Measurements from ENCODE around the gene GJB6.
A peak's percentile ranks its signal among the peaks of the same experiment; 100 is the strongest.

GJB6 gene

DNA sequence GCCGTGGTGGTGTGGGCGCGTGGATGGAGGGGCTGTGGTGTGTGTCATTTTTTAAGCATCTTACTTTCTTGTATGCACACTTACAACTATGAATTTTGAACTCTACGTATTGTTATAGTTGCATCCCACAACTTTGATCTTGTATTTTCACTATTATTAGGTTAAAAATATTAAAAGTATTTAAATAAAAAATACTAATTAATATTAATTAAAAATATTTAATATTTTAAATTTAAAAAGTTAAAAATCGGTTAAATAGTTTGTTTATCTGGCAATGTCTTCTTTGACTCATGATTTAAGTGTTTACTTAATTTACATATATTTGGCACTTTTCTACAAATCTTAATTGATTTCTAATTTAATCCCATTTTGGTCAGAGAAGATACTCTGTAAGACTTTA is 17.8 kb upstream of the GJB6 start:
- Histone ChIP-seq H3K4me3 (ENCODE audit: low read depth, low read length) (no peak overlapping the region), H3K9me3 (ENCODE audit: insufficient read depth, low read depth, low read length) (no peaks in the 10 kb centered on the region), H2BK5ac (ENCODE audit: low read depth, low read length, poor library complexity) (no peak overlapping the region), H3K9ac (ENCODE audit: low read length) (no peak overlapping the region), H3K4ac (ENCODE audit: low read depth, low read length) (no peak overlapping the region), H2BK120ac (ENCODE audit: insufficient read depth, low read length, poor library complexity) (no peak overlapping the region), H3K79me2 (ENCODE audit: control insufficient read depth, insufficient read depth, low read length, poor library complexity) (no peaks in the 10 kb centered on the region), H3K18ac (ENCODE audit: low read length) (no peak overlapping the region), H2AFZ (ENCODE audit: insufficient read depth, low read length, poor library complexity) (no peak overlapping the region), H4K8ac (ENCODE audit: low read depth, low read length) (no peak overlapping the region), H3K14ac (ENCODE audit: low read length) (no peak overlapping the region), H3K23ac (ENCODE audit: low read length) (no peak overlapping the region), H3K27me3 (ENCODE audit: insufficient read depth, low read length) (no peaks in the 10 kb centered on the region), H3K36me3 (ENCODE audit: control insufficient read depth in 1 of 2, insufficient read depth in 2 of 2, low read length in 2 of 2) (no peaks in the 10 kb centered on the region), H2AK5ac (ENCODE audit: low read length) (no peak overlapping the region), H4K91ac (ENCODE audit: low read depth, low read length) (no peak overlapping the region), H2BK12ac (ENCODE audit: low read length) (no peak overlapping the region), H3K4me2 (ENCODE audit: low read length) (no peak overlapping the region), H3K4me1 (ENCODE audit: control insufficient read depth in 1 of 2, insufficient read depth in 2 of 2, low read length in 2 of 2) (no peaks in the 10 kb centered on the region), H3K79me1 (ENCODE audit: low read length) (no peaks in the 10 kb centered on the region), H4K12ac (ENCODE audit: low read depth, low read length) (no peak overlapping the region), H3K27ac (ENCODE audit: low read depth, low read length) (no peak overlapping the region)
- no peak for DNase-seq
- WGBS (ENCODE audit: extremely low coverage, insufficient coverage, insufficient read length): no CpG with 5 or more reads among the region's 5 CpGs

- no peak overlapping the region for H4K91ac ChIP-seq (ENCODE audit: low read depth, low read length)
- H4K12ac ChIP-seq (ENCODE audit: low read depth, low read length): no peak overlapping the region
- no peak overlapping the region for H2BK5ac ChIP-seq (ENCODE audit: low read depth, low read length, poor library complexity)
- no peak overlapping the region for H3K4ac ChIP-seq (ENCODE audit: low read depth, low read length)
- H2BK12ac ChIP-seq (ENCODE audit: low read length): no peak overlapping the region
- DNase-seq: peak in 1 of 2 donors; percentile 11
- no peak overlapping the region for H3K4me2 ChIP-seq (ENCODE audit: low read length)
- H3K79me1 ChIP-seq (ENCODE audit: low read length): no peaks in the 10 kb centered on the region
- H3K9me3 ChIP-seq (ENCODE audit: insufficient read depth, low read depth, low read length): peaks cover 3% of the 10 kb centered on the region
- no peak overlapping the region for H3K9ac ChIP-seq (ENCODE audit: low read length)
- no peaks in the 10 kb centered on the region for H3K79me2 ChIP-seq (ENCODE audit: control insufficient read depth, insufficient read depth, low read length, poor library complexity)
- H2AFZ ChIP-seq (ENCODE audit: insufficient read depth, low read length, poor library complexity): no peak overlapping the region
- H2BK120ac ChIP-seq (ENCODE audit: insufficient read depth, low read length, poor library complexity): no peak overlapping the region
- no peaks in the 10 kb centered on the region for H3K4me1 ChIP-seq (ENCODE audit: control insufficient read depth in 1 of 2, insufficient read depth in 2 of 2, low read length in 2 of 2)
- no peak overlapping the region for H3K23ac ChIP-seq (ENCODE audit: low read length)
- H3K18ac ChIP-seq (ENCODE audit: low read length): no peak overlapping the region
- no peaks in the 10 kb centered on the region for H3K36me3 ChIP-seq (ENCODE audit: control insufficient read depth in 1 of 2, insufficient read depth in 2 of 2, low read length in 2 of 2)
- no peak overlapping the region for H3K27ac ChIP-seq (ENCODE audit: low read depth, low read length)
- H3K4me3 ChIP-seq (ENCODE audit: low read depth, low read length): no peak overlapping the region
- no peak overlapping the region for H2AK5ac ChIP-seq (ENCODE audit: low read length)
- H3K14ac ChIP-seq (ENCODE audit: low read length): no peak overlapping the region
- H3K27me3 ChIP-seq (ENCODE audit: insufficient read depth, low read length): no peaks in the 10 kb centered on the region
- H4K8ac ChIP-seq (ENCODE audit: low read depth, low read length): no peak overlapping the region
- WGBS (ENCODE audit: extremely low coverage, insufficient coverage, insufficient read length): no CpG with 5 or more reads among the region's 10 CpGs
Observed at GRCh38 chr13:20247963-20248362, 15.8 kb upstream of the GJB6 start.

GRCh38 chr13:20247403-20247802 is 15.3 kb upstream of the GJB6 start:
- H3K36me3 ChIP-seq (ENCODE audit: control insufficient read depth in 1 of 2, insufficient read depth in 2 of 2, low read length in 2 of 2): no peaks in the 10 kb centered on the region
- peaks cover 3% of the 10 kb centered on the region for H3K9me3 ChIP-seq (ENCODE audit: insufficient read depth, low read depth, low read length)
- H2BK120ac ChIP-seq (ENCODE audit: insufficient read depth, low read length, poor library complexity): no peak overlapping the region
- no peak overlapping the region for H4K12ac ChIP-seq (ENCODE audit: low read depth, low read length)
- no peaks in the 10 kb centered on the region for H3K27me3 ChIP-seq (ENCODE audit: insufficient read depth, low read length)
- H3K14ac ChIP-seq (ENCODE audit: low read length): no peak overlapping the region
- no peak overlapping the region for H3K27ac ChIP-seq (ENCODE audit: low read depth, low read length)
- no peaks in the 10 kb centered on the region for H3K4me1 ChIP-seq (ENCODE audit: control insufficient read depth in 1 of 2, insufficient read depth in 2 of 2, low read length in 2 of 2)
- no peak overlapping the region for H2BK12ac ChIP-seq (ENCODE audit: low read length)
- DNase-seq: no peak
- no peak overlapping the region for H4K8ac ChIP-seq (ENCODE audit: low read depth, low read length)
- no CpG with 5 or more reads among the region's 14 CpGs for WGBS (ENCODE audit: extremely low coverage, insufficient coverage, insufficient read length)
- H4K91ac ChIP-seq (ENCODE audit: low read depth, low read length): no peak overlapping the region
- no peak overlapping the region for H2AFZ ChIP-seq (ENCODE audit: insufficient read depth, low read length, poor library complexity)
- H3K4ac ChIP-seq (ENCODE audit: low read depth, low read length): no peak overlapping the region
- H3K4me2 ChIP-seq (ENCODE audit: low read length): no peak overlapping the region
- H3K4me3 ChIP-seq (ENCODE audit: low read depth, low read length): no peak overlapping the region
- no peak overlapping the region for H2AK5ac ChIP-seq (ENCODE audit: low read length)
- H2BK5ac ChIP-seq (ENCODE audit: low read depth, low read length, poor library complexity): no peak overlapping the region
- H3K79me2 ChIP-seq (ENCODE audit: control insufficient read depth, insufficient read depth, low read length, poor library complexity): no peaks in the 10 kb centered on the region
- no peak overlapping the region for H3K23ac ChIP-seq (ENCODE audit: low read length)
- H3K9ac ChIP-seq (ENCODE audit: low read length): no peak overlapping the region
- no peak overlapping the region for H3K18ac ChIP-seq (ENCODE audit: low read length)
- no peaks in the 10 kb centered on the region for H3K79me1 ChIP-seq (ENCODE audit: low read length)

GRCh38 chr13:20241593-20241992 is 9.5 kb upstream of the GJB6 start:
- no peak overlapping the region for H3K4ac ChIP-seq (ENCODE audit: low read depth, low read length)
- no peaks in the 10 kb centered on the region for H3K36me3 ChIP-seq (ENCODE audit: control insufficient read depth in 1 of 2, insufficient read depth in 2 of 2, low read length in 2 of 2)
- no peak overlapping the region for H2BK5ac ChIP-seq (ENCODE audit: low read depth, low read length, poor library complexity)
- no peaks in the 10 kb centered on the region for H3K79me2 ChIP-seq (ENCODE audit: control insufficient read depth, insufficient read depth, low read length, poor library complexity)
- no peak overlapping the region for H4K8ac ChIP-seq (ENCODE audit: low read depth, low read length)
- H4K91ac ChIP-seq (ENCODE audit: low read depth, low read length): no peak overlapping the region
- no peak overlapping the region for H3K4me2 ChIP-seq (ENCODE audit: low read length)
- H4K12ac ChIP-seq (ENCODE audit: low read depth, low read length): no peak overlapping the region
- H3K27ac ChIP-seq (ENCODE audit: low read depth, low read length): no peak overlapping the region
- no peak overlapping the region for H3K4me3 ChIP-seq (ENCODE audit: low read depth, low read length)
- no peak for DNase-seq
- no peak overlapping the region for H3K18ac ChIP-seq (ENCODE audit: low read length)
- no peak overlapping the region for H2AFZ ChIP-seq (ENCODE audit: insufficient read depth, low read length, poor library complexity)
- H2BK12ac ChIP-seq (ENCODE audit: low read length): no peak overlapping the region
- H2BK120ac ChIP-seq (ENCODE audit: insufficient read depth, low read length, poor library complexity): no peak overlapping the region
- no peak overlapping the region for H3K23ac ChIP-seq (ENCODE audit: low read length)
- H3K9me3 ChIP-seq (ENCODE audit: insufficient read depth, low read depth, low read length): peaks cover 3% of the 10 kb centered on the region
- peaks cover 0 to 2% of the 10 kb centered on the region in 2 experiments for H3K4me1 ChIP-seq (ENCODE audit: control insufficient read depth in 1 of 2, insufficient read depth in 2 of 2, low read length in 2 of 2)
- no peak overlapping the region for H3K9ac ChIP-seq (ENCODE audit: low read length)
- no CpG with 5 or more reads among the region's 2 CpGs for WGBS (ENCODE audit: extremely low coverage, insufficient coverage, insufficient read length)
- no peak overlapping the region for H3K14ac ChIP-seq (ENCODE audit: low read length)
- no peaks in the 10 kb centered on the region for H3K79me1 ChIP-seq (ENCODE audit: low read length)
- H3K27me3 ChIP-seq (ENCODE audit: insufficient read depth, low read length): no peaks in the 10 kb centered on the region
- no peak overlapping the region for H2AK5ac ChIP-seq (ENCODE audit: low read length)
